EH (cell line): Measurements from ENCODE around the gene LCORL.
"Not testable (repeated sequence)": the region's sequence is repeated elsewhere in the genome, so short reads cannot be mapped to it uniquely, and the experiment has no call there.

Experiments used
- DNase-seq: peaks from one replicate; pipeline ENCODE4 v3.0.0-alpha.2; 2015; ENCODE audit warnings: low read depth

Gene LCORL

DNA sequence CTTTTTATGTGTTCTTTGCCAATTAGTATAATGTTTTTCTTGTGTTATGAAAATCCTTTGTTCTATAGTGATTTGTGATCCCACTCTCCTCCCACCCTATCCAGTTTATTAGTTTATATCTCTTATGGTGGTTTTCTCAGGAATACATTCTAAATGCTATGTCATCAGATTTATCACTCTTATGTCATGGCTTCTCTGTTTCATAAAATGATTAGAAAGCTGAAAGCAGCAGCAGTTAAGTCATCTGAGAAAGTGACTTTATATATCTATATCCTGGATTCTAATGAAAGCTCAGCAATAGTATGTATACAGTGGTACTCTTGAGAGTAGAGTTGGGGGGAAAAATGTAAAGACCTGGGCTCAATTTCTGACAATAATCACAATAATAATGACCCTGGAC, 169.6 kb downstream of the LCORL start:
- DNase-seq = no peak

DNA sequence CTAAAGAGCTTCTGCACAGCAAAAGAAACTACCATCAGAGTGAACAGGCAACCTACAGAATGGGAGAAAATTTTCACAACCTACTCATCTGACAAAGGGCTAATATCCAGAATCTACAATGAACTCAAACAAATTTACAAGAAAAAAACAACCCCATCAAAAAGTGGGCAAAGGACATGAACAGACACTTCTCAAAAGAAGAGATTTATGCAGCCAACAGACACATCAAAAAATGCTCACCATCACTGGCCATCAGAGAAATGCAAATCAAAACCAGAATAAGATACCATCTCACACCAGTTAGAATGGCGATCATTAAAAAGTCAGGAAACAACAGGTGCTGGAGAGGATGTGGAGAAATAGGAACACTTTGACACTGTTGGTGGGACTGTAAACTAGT, 171.3 kb downstream of the LCORL start:
- not testable (repeated sequence) for DNase-seq

DNA sequence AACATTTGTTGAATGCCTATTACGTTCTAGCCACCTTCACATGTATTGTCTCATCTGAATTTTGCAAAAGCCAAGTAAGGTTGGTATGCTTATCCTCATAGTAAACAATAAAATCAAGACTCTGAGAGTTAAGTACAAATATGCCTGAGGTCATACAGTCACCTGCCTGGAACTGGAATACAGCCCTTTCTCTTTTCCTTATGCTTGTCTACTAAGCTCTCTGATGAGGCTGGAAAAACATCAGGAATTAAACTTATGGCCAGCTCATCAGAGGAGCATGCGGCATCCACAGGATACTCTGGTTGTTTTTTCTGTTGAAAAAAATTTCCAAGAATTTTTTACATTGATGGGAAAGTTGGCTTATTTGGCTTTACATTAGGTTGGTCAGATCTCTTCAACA, 175.3 kb downstream of the LCORL start:
- peak; percentile 73 for DNase-seq

DNA sequence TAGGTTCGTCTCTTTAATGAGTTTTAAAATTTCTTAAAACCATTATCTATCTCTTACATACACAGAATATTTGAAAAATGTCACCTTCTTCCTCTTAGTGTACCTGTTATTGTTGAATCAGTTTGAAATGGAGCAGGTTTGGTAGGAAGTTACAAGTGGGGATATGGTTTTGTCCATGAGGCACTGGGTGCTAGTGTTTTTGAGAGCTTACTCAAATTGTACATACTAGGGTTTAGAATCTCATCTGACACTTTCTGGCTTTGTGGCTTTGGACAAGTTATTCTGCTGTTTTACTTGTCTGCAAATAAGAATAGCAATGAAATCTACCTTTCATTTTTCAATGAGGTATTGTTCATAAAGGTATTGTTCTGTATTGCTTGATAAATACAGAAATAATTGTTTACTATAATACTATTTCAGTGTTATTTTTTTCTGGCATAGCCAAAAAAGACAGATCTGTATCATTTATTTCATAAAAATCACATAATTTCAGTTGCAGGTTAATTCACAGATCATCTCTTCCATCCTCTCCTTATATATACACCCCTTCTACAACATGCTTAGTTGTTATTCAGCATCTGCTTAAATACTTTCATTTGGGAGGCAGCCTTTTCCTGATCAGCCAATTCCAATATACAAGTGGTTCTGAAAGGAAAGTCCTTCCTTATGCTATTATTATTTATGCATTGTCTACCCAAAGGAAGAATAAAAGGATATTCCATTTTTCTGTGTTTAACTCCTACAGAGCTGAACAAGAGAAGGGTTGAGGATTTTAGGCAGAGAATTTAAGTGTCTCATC, 197.5 kb downstream of the LCORL start:
- no peak for DNase-seq

DNA sequence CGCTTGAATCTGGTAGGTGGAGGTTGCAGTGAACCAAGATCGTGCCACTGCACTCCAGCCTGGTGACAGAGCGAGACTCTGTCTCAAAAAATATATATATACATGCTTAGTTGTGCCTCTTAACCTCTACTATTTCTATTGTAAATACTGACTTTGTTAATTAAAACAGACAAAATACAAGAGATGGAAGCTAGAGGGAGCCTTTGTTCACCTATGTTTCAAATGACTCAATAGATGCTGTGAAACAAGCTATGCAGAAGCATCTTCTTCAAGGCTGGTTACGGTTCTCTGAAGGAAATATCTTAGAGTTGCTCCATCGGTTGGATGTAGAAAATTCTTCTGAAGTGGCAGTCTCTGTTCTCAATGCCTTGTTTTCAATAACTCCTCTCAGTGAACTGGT, 204.5 kb downstream of the LCORL start:
- peak; percentile 76 for DNase-seq

DNA sequence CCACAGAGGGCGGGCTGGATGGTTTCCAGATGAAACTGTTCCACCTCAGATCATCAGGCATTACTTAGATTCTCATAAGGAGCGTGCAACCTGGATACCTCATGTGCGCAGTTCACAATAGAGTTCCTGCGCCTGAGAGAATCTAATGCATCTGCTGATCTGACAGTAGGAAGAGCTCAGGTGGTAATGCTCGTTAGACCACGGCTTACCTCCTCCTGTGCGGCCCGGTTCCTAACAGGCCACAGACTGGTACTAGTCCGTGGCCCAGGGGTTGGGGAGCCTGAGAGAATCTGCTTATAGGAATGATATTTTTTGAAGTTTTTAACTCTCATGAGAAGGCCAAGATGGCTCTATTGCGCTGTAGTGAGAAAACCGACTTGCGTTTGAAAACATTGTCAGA, 205.4 kb downstream of the LCORL start:
- DNase-seq = no peak

DNA sequence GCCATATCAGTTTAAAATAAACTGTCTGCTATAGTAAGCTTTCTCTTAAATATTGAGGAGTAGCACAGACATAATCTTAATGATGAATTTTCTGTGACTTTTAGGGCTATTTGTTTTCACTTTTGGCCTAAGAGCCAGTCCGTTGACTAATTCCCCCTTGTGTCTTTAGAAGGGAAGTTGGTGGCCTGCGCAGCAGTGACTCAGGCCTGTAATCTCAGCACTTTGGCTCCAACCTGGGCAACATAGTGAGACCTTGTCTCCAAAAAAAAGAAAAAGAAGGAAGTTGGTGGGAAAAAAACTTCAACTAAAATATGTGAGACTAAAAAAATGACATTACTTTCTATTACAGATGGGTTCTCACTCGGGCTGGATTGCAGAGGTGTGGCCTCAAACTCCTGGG, 207.4 kb downstream of the LCORL start:
- peak; percentile 70 for DNase-seq

DNA sequence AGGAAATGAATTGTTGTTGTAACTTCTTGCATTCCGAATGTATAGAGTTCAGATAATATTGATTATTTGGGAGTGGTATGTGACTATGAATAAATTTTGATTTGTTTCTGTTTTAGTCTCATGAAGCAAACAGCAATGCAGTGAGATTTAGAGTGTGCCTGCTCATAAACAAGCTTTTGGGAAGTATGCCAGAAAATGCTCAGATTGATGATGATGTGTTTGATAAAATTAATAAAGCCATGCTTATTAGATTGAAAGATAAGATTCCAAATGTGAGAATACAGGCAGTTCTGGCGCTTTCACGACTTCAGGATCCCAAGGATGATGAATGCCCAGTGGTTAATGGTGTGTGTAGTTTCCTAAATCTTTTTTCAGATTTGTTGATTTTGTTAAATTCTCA, 208.8 kb downstream of the LCORL start:
- DNase-seq = peak; percentile 18

DNA sequence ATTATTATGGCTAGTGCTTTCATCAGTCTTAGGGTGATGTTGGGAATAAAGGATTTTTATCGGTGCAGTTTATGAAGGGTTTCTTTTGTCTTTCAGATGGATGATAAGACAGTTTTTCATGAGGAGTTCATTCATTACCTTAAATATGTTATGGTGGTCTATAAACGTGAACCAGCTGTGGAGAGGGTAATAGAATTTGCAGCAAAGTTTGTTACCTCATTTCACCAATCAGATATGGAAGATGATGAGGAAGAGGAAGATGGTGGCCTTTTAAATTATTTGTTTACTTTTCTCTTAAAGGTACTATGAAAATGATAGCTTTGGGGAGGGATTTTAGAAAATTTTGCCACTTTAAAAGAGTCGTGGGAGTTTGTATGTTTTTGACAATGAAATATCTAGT, 209.4 kb downstream of the LCORL start:
- no peak for DNase-seq

DNA sequence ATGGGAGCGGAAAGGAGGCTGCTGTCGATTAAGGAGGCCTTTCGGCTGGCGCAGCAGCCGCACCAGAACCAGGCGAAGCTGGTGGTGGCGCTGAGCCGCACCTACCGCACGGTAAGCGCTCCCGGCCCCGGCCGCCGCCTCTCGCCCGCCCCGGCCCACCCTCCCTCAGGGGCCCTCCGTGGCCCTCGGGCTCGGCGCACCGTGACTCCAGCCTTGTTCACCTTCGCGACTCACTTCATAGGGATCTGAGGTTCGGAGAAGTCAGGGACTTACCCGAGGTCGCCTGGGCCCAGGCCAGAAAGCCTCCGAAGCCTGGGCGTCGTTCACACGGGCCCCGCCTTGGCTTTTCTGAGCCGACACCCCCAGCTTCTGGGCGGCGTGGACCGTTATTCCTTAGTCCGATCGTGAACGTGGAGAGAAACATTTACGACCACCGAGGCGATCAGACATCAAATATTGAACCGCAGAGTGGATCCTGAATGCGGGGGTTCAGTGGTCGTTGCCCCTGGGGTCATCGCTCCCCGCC, 210.4 kb downstream of the LCORL start:
- no peak for DNase-seq

DNA sequence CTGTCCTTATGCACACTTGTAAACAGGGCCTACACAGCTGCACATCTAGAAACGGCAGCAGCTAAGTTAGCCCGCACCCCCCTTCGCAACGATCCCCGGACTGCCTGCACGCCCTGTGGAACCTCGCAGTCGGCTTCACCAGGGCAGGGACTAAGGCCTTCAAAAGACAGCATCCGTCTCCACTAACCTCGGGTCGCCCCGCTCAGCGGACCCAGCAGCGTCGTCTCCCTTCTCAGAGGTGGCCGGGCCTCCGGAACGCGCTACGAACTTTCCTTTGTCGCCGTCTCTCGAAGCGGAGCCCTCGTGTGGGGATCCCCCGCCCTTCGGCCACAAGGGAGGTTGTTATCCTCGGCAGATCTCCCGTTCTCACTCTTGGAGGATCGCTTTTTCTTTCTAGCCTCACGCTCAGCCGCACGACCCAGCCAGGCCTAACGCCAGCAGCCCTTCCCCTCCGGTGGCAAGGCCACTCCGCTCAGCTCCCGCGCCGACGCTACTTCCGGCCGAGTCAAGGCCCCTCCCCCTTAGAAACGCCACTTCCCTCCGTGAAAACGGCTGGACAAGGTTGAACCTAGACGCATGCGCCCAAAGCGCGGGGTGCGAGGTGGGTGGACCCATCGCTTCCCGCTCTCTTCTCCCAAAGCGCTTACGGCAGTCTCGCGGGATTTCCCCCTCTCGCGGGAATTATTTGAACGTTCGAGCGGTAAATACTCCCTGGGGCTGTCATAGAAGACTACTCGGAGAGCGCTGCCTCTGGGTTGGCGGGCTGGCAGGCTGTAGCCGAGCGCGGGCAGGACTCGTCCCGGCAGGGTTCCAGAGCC, 211.1 kb downstream of the LCORL start, which contains the start of the genes DCAF16 and NCAPG:
Gene DCAF16 (minus strand): TSS at position 498 of the 818 bp plus-strand sequence. CDS start 6,616 bp downstream, outside the sequence.
Gene NCAPG (plus strand): TSS at position 720 of the 818 bp plus-strand sequence. CDS start 99 bp downstream, outside the sequence.
- DNase-seq = peak; percentile 100

DNA sequence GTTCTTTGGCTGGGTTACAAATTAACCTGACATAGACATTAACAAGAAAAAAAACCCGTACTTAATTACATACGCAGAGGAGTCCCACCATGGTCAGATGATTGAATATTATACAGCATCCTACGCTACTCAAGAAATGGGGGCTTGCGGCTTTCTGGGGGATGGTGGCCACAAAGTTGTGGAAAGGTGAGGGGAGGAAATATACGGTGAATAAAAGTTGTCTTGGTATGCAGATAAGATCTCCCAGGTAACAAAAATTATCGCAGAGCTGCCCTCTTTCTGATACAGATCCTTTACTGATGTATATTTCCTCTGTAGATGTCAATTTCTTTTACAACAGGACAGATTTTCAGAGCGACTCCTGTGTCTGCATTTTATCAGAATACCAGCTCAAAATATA, 211.9 kb downstream of the LCORL start:
- DNase-seq = no peak

DNA sequence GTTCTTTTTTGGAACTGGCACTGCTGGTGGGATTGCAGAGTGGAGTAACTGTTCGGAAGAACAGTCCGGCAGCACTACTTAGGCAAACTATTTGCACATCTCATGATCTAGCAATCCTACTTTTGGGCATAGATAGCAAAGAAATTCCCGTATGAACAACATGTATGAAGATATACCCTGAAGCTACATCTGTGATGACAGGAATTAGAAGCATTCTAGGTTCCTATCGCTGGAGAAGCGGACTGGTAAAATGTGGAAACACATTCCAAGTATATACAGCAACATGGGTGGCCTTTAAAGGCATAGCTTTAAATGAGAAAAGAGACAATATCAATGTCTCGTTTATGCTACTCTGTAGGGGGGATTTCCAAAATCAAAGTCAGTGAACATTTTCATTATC, 214.1 kb downstream of the LCORL start:
- peak; percentile 64 for DNase-seq

DNA sequence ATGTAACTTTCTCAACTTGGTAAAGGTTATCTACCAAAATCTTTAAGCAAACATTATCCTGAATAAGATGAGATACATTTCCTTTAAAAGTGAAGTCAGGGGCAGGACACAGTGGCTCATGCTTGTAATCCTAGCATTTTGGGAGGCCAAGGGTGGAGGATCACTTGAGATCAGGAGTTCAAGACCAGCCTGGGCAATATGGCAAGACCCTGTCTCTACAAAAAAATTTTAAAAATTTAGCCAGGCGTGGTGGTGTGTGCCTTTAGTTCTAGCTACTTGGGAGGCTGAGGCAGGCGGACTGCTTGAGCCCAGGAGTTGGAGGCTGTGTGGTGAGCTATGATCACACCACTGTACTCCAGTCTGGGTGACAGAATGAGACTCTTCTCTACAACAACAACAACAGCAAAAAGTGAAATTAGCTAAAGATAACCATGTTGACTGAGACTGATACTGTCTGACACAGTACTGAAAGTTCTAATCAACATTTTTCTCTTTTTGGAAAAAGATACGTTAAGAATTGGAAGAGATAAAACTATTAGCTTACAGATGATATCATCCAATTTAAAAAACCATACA, 215.9 kb downstream of the LCORL start:
- no peak for DNase-seq

DNA sequence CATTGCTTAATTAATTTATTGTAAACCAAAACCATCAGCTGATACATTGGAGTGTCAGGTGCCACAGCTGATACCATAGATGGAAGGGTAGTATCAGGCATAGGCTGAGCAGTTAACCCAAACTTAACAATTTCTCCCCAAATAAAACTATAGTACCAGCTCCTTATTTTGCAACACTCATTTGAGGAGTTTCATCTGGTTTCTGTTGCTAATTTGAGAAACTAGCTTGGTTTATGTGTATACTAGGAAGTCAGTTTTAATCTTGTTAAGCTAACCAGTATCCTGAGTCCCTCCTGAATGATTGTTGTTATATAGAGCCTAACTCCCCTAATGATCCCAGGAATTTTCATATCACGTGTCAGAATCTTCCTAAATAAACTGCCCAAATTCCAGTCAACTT, 223.7 kb downstream of the LCORL start:
- DNase-seq = no peak

DNA sequence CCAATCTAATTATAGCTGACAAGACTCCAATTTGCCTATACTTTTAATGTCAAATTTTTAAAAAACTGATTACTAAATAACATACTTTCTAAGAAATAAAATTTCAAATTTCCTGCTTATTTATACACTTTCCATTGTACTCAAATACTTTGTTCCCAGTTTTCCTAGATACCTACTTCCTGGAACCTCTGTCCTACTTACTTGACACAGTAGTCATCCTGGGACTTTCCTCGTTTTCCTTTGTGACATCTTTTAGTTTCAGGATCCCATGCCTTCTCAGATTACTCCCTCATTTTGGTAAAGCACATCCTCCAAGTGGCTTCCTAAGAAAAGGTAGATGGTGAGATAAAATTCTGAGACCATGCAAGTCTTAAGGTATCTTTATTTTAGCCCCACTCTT, 226.8 kb downstream of the LCORL start:
- no peak for DNase-seq
